GM06990 (cell line): ENCODE results near the gene PLPP2.

ENCODE experiments used
- DNase-seq: peaks from one replicate; pipeline ENCODE4 v3.0.0-alpha.2; 2011; ENCODE audit not compliant: insufficient read length; ENCODE audit errors: extremely low read depth
- H3K27me3 ChIP-seq: replicated peaks from 2 replicates; pipeline ENCODE4 v1.6.0; 2011; ENCODE audit warnings: low read length; ENCODE audit not compliant: control insufficient read depth, insufficient read depth
- H3K36me3 ChIP-seq: 2 replicates; pipeline ENCODE4 v1.5.1; 2011; ENCODE audit warnings: low read length; ENCODE audit not compliant: control insufficient read depth, insufficient read depth
- H3K4me3 ChIP-seq: replicated peaks from 2 replicates; pipeline ENCODE4 v1.5.1; 2011; ENCODE audit warnings: low read depth, mild to moderate bottlenecking, control low read depth, low read length
- TF ChIP-seq, protein P1 (sequence below): IDR thresholded peaks from 2 replicates; pipeline ENCODE4 v1.5.1; 2011; ENCODE audit warnings: low read length, control low read depth, mild to moderate bottlenecking, inconsistent platforms; ENCODE audit not compliant: insufficient read depth, poor library complexity, severe bottlenecking

PLPP2 gene

GRCh38 chr19:327291-328024 is 36.3 kb upstream of the PLPP2 start:
- no peak for DNase-seq
- H3K36me3 ChIP-seq, result peaks cover 27% of the 10 kb centered on the region
- H3K4me3 ChIP-seq, result no peak overlapping the region
- TF ChIP-seq, protein P1, sequence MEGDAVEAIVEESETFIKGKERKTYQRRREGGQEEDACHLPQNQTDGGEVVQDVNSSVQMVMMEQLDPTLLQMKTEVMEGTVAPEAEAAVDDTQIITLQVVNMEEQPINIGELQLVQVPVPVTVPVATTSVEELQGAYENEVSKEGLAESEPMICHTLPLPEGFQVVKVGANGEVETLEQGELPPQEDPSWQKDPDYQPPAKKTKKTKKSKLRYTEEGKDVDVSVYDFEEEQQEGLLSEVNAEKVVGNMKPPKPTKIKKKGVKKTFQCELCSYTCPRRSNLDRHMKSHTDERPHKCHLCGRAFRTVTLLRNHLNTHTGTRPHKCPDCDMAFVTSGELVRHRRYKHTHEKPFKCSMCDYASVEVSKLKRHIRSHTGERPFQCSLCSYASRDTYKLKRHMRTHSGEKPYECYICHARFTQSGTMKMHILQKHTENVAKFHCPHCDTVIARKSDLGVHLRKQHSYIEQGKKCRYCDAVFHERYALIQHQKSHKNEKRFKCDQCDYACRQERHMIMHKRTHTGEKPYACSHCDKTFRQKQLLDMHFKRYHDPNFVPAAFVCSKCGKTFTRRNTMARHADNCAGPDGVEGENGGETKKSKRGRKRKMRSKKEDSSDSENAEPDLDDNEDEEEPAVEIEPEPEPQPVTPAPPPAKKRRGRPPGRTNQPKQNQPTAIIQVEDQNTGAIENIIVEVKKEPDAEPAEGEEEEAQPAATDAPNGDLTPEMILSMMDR, result no peak
- no peaks in the 10 kb centered on the region for H3K27me3 ChIP-seq

GRCh38 chr19:326871-327270 is 35.7 kb upstream of the PLPP2 start:
- no peak for DNase-seq
- Histone ChIP-seq H3K27me3 (no peaks in the 10 kb centered on the region), H3K4me3 (no peak overlapping the region), H3K36me3 (peaks cover 27% of the 10 kb centered on the region)
- TF ChIP-seq, protein P1, result no peak

- TF ChIP-seq, protein P1, result no peak
- no peak overlapping the region for H3K4me3 ChIP-seq
- no peak for DNase-seq
- no peaks in the 10 kb centered on the region for H3K27me3 ChIP-seq
- peaks cover 27% of the 10 kb centered on the region for H3K36me3 ChIP-seq
These were observed 34.8 kb upstream of the PLPP2 start for GRCh38 chr19:325937-326565.

DNA sequence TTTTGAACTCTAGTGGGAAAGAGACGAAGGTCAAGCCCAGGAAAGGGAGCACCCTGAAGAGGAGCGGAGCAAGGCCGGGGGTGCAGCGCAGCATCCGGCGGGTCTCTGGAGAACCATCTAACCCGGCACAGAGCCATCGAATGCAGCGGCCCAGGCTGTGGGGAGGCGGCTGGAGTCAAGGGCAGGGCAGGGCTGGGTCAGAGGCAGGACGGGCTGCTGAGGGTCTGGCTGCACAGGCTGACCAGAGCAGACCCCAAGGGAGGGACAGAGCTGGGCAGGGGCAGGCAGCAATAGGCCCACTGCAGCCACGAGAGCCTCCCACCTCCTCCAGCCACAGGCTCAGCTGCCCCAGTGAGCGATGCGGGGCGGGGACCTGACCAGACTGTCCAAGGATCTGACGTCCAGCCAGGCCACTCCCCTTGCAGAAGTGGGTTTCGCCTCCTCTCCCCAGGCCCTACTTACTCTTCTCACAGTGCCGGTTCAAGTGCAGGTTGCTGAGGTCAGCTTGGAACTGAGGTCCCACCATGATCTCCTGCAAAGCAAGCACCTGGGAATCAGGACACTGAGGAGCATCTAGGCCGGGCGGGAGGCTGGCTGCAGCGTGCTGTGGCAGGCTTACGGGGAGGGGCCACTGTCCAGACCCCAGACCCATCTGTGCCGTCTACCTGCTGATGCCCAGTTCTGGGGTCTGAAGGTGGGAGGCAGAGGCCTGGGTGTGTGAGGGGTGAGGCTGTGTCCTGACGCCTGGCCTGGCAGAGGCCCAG is 34.2 kb upstream of the PLPP2 start:
- TF ChIP-seq, protein P1, result no peak
- Histone ChIP-seq H3K36me3 (peaks cover 28% of the 10 kb centered on the region), H3K4me3 (no peak overlapping the region), H3K27me3 (no peaks in the 10 kb centered on the region)
- no peak for DNase-seq

- peaks cover 28% of the 10 kb centered on the region for H3K36me3 ChIP-seq
- DNase-seq, result no peak
These were observed 33.5 kb upstream of the PLPP2 start for GRCh38 chr19:324716-325115.

More at GRCh38 chr19:324716-325115, 33.5 kb upstream of the PLPP2 start:
- no peak overlapping the region for H3K4me3 ChIP-seq
- H3K27me3 ChIP-seq, result no peaks in the 10 kb centered on the region
- TF ChIP-seq, protein P1, result no peak
